Right cardiac atrium (tissue), 5 donors: ENCODE results near the gene PIK3CD. TPM values are rescaled to one million over a fixed set of nuclear protein-coding genes. Genes with fewer than 3 reads are reported as not detected.

ENCODE experiments used
- ATAC-seq, 2 donors: fragments of 200-7000 bp; cut with Tn5 transposase; one replicate each; pipeline versions ENCODE4 v1.8.0 to v1.9.1; 2020; ENCODE audit warnings: moderate library complexity in 2 of 2, mild to moderate bottlenecking in 1 of 2
- DNase-seq, 3 donors: peaks; one replicate each; pipeline ENCODE4 v3.0.0-alpha.2; 2020
- H3K27ac ChIP-seq: one replicate; pipeline ENCODE4 v1.5.1; 2013; ENCODE audit warnings: mild to moderate bottlenecking, low read length, control low read depth, moderate library complexity
- H3K27me3 ChIP-seq: one replicate; pipeline ENCODE4 v1.6.1; 2013; ENCODE audit not compliant: control insufficient read depth, insufficient read depth
- H3K4me1 ChIP-seq: one replicate; pipeline ENCODE4 v1.6.1; 2013; ENCODE audit warnings: low read length; ENCODE audit not compliant: control insufficient read depth, insufficient read depth
- H3K4me3 ChIP-seq: one replicate; pipeline ENCODE4 v1.5.1; 2013; ENCODE audit warnings: low read length, control low read depth
- H3K9me3 ChIP-seq: one replicate; pipeline ENCODE4 v1.6.1; 2013; ENCODE audit warnings: low read length; ENCODE audit not compliant: control insufficient read depth
- WGBS: extraction: QIAGEN DNeasy Blood & Tissue Kit; methylation state at CpG from one replicate; pipeline ENCODE4 v1.1.7; 2013; 5-methylcytosine and 5-hydroxymethylcytosine counted together
- intact Hi-C, 4 donors: fragments of 100-400 bp; cut with DNase I; formaldehyde crosslinking; loops; one replicate each; pipeline versions ENCODE4 v1.11.0 to v1.14.0; 2022 to 2023
- polyA plus RNA-seq: library from polyadenylated mRNA; stranded (reverse); fragments of 200-250 nt; gene quantifications from one replicate; pipeline ENCODE4 v1.2.3, GENCODE V29; 2013
- total RNA-seq, 4 donors: library from RNA; stranded (reverse); fragmentation: NEBNext Ultra II Directional; extraction: Animal tissue kit (Norgen Biotek cat#: 25700); gene quantifications; one replicate each; pipeline ENCODE4 v1.2.1, GENCODE V29; 2021
- donor health status: healthy with polysubstance abuse.
- donor health status: DM: no; HTN: yes; CAD: no.
- donor health status: DM: no; HTN: no; CAD: no.
- donor health status: DM: no; HTN: yes; CAD: no; lungs with severe emphysema.
- donor health status: DM: yes; HTN: yes; CAD: no.

PIK3CD gene
- total and polyA plus RNA-seq, 5 donors: 3.0 to 5.9 (median 4.5) TPM

DNA sequence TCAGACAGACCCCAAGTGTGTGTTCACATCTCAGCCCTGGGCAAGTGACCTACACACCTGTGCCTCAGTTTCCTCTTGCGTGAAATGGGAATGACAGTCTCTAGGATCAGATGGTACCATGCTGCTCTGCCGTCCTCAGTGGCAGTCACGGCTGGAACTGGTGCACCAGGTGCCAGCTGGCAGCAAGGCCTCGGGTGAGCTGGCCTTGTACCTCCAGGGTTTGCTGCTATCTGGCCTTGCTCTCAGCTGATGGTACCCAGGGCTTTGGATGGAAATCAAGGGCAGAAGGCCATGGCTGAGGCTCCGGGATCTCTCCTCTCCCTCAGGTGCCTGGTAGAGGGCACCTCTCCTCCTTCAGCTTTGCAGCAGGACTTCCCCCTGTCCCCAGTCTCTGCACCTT is 41.5 kb upstream of the PIK3CD start:
- ATAC-seq (no peak), DNase-seq (peak in 1 of 3 donors; percentile 11)
- intact Hi-C loops: no loop called here
- Histone ChIP-seq H3K9me3 (no peaks in the 10 kb centered on the region), H3K27ac (no peak overlapping the region), H3K4me3 (no peak overlapping the region), H3K27me3 (no peaks in the 10 kb centered on the region), H3K4me1 (no peaks in the 10 kb centered on the region)
- WGBS: 83% methylated on average over 5 of the region's 5 CpGs

DNA sequence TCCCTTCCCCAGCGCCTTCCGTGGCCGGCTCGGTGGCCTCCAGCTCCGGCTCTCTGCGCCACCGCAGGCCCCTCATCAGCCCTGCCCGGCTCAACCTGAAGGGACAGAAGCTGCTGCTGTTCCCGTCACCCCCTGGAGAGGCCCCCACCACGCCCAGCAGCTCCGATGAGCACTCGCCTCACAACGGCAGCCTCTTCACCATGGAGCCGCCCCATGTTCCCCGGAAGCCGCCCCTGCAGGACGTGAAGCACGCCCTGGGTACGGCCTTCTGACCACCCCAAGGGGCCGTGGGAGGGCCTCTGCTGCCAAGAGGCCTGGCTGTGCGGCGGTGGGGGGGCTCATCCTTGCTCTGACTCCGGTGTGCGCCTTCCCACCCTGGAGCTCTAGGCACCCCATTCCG is 41.0 kb upstream of the PIK3CD start:
- WGBS: 88% methylated on average over 25 of the region's 25 CpGs
- Histone ChIP-seq H3K27me3 (no peaks in the 10 kb centered on the region), H3K9me3 (no peaks in the 10 kb centered on the region), H3K4me3 (no peak overlapping the region), H3K4me1 (no peaks in the 10 kb centered on the region), H3K27ac (no peak overlapping the region)
- intact Hi-C loops: no loop called here
- DNase-seq (peak in 2 of 3 donors; percentile 44 to 55), ATAC-seq (no peak)

DNA sequence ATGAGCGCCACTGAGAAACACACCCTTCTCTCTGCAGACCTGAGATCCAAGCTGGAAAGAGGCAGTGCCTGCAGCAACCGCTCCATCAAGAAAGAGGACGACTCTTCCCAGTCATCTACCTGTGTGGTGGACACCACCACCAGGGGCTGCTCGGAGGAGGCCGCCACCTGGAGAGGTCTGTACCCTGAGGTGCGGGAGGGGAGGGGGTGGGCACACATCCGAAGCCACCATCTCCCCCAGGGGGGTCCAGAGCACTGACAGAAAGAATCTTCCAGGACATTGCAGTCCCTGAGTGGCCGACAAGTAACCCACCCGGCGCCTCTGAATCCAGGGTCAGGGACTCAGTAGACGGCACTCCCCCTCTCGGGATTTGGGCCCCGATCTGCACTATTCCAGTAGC is 39.8 kb upstream of the PIK3CD start:
- no peaks in the 10 kb centered on the region for H3K9me3 ChIP-seq
- H3K27me3 ChIP-seq: no peaks in the 10 kb centered on the region
- intact Hi-C loops: no loop called here
- DNase-seq: peak in 1 of 3 donors; percentile 28
- no peak for ATAC-seq
- no peak overlapping the region for H3K27ac ChIP-seq
- H3K4me3 ChIP-seq: no peak overlapping the region
- WGBS: 86% methylated on average over 13 of the region's 13 CpGs
- H3K4me1 ChIP-seq: no peaks in the 10 kb centered on the region

DNA sequence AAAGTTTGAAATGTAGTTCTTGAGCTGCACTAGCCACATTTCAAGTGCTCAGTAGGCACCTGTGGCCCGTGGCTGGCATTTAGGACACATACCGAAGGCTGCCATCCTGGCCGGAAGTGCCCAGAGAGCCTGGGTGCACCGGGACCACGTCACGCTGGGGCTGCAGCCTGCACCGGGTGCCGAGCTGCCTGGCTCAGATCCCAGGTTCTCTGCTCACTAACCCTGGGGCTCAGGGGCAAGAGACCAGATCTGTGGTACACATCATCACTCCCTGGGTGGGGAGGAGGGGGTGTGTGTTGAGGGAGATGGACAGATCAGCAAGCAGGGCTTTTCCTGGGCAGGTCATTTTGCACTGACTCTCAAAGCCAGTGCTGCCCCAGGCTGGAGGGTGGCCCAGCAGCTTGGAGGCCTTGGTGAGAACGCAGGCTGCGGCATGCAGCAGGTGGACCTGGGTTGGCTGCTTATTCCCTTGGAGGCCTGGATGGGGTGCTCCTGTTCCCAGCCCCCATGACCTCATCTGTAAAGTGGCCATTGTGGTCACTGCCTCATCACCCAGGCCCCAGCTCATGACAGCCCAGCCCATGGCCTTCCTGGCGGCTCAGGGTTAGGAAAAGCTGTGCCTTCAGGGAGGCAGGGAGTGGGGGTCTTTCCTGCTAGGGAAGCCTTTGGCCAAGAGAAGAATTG is 39.2 kb upstream of the PIK3CD start:
- peak in 1 of 3 donors; percentile 31 for DNase-seq
- Histone ChIP-seq H3K4me1 (no peaks in the 10 kb centered on the region), H3K9me3 (no peaks in the 10 kb centered on the region), H3K27me3 (no peaks in the 10 kb centered on the region), H3K27ac (no peak overlapping the region), H3K4me3 (no peak overlapping the region)
- ATAC-seq: no peak
- WGBS: 88% methylated on average over 11 of the region's 11 CpGs
- intact Hi-C loops: no loop called here

DNA sequence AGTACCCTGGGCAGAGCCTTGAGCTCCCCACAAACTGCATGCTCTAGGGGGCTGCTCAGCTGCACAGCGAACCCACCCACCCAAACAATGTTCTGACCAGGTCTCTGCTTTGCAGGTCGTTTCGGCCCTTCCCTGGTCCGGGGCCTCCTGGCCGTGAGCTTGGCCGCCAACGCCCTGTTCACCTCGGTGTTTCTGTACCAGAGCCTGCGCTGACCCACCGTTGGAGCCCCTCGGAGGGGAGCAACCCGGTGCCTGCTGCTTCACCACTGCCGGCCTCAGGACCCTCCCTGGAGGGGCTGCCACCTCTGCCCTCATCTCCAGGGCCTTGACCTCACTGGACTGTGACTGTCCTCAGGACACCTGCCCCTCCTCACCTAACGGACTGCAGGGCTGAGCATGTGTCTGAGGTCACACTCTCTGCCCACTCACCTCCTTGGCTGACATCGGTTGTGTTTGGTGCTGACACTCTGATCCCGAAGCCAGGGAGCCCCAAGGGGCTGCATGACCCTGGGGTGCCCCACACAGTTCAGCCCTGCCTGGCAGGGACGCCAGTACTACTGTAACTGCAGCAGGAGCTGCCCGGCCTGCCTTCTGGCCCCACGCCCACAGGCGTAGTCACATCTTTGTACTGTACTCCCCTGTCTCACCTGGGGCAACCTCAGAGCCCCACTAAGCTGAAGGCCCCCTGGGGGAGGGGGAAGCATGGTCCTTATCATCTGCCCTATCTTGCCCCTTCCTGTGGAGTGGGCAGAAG is 38.5 kb upstream of the PIK3CD start:
- no peaks in the 10 kb centered on the region for H3K4me1 ChIP-seq
- H3K27ac ChIP-seq: no peak overlapping the region
- no peaks in the 10 kb centered on the region for H3K27me3 ChIP-seq
- no peaks in the 10 kb centered on the region for H3K9me3 ChIP-seq
- H3K4me3 ChIP-seq: no peak overlapping the region
- ATAC-seq: no peak
- peak in 2 of 3 donors; percentile 33 to 59 for DNase-seq
- WGBS: 91% methylated on average over 20 of the region's 20 CpGs
- intact Hi-C loops: no loop called here

DNA sequence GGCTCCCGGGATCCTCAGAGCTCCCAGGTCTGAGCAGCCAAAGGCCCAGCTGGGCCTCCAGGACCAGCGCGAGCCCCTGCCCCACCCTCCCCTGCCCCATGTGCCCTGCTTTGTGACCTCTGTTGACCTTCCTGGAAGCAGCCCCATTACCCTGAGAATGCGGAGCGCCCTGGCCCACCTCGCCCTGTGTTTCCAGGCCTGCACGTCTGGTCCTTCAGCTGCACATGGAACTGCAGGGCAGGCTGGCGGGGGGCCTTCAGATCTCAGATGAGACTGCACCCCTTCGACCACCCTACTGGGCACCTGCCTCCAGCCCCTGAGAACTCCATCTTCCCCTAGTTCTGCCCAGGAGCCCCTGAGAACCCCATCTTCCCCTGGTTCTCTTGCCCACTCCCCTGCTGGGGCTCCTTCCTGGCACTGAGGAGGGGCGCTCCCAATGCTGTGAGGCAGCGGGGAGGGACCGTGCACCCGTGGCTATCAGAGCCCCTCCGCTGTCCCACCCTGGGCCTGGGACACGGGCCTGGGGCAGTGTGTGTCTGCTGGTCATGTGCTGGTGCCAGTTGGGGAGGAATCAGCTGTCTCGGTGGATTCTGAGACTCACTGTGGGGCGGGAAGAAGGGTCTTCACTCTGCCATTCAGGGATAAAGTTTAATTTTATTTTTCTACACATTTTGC is 37.8 kb upstream of the PIK3CD start:
- Histone ChIP-seq H3K4me3 (no peak overlapping the region), H3K4me1 (no peaks in the 10 kb centered on the region), H3K27ac (no peak overlapping the region), H3K27me3 (no peaks in the 10 kb centered on the region), H3K9me3 (no peaks in the 10 kb centered on the region)
- no peak for DNase-seq
- WGBS: 88% methylated on average over 17 of the region's 17 CpGs
- no peak for ATAC-seq
- intact Hi-C loops: no loop called here

DNA sequence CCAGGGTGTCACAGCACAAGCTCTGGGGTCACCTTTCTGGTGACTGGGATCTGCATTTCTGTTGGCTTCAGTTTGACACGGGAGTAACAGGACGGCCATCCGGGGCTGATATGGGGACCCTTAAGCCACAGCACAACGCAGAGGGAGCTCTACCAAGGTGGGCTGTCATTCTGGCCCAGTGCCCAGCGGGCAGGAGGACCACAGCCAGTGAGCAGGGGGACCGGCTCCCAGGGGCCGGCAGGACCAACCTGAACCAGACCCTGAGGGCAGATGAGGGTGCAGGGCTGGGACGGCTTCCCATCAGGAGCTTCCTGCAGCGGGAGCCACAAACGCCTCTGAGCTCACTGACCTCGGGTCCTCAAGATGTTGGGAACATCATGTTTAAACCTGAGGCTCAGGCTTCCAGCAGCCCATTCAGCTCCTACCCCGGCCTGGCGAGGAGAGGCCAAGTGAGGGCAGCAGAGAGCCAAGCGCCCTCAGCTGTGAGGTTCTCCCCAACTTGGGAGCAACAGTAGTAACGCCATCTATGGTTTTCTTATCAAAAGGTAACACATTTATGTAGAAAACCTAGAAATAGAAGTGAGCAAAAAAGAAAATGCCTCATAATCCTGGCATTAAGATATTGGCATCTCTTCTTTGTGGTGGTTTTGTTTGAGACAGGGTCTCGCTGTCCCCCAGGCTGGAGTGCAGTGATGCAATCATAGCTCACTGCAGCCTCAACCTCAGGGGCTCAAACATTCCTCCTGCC is 36.0 kb upstream of the PIK3CD start:
- Histone ChIP-seq H3K4me1 (no peaks in the 10 kb centered on the region), H3K9me3 (no peaks in the 10 kb centered on the region), H3K27ac (no peak overlapping the region), H3K4me3 (no peak overlapping the region), H3K27me3 (no peaks in the 10 kb centered on the region)
- 44% methylated on average over 16 of the region's 16 CpGs for WGBS
- intact Hi-C loops: no loop called here
- ATAC-seq: peak; percentile 27 to 40
- peak in 1 of 3 donors; percentile 68 for DNase-seq

DNA sequence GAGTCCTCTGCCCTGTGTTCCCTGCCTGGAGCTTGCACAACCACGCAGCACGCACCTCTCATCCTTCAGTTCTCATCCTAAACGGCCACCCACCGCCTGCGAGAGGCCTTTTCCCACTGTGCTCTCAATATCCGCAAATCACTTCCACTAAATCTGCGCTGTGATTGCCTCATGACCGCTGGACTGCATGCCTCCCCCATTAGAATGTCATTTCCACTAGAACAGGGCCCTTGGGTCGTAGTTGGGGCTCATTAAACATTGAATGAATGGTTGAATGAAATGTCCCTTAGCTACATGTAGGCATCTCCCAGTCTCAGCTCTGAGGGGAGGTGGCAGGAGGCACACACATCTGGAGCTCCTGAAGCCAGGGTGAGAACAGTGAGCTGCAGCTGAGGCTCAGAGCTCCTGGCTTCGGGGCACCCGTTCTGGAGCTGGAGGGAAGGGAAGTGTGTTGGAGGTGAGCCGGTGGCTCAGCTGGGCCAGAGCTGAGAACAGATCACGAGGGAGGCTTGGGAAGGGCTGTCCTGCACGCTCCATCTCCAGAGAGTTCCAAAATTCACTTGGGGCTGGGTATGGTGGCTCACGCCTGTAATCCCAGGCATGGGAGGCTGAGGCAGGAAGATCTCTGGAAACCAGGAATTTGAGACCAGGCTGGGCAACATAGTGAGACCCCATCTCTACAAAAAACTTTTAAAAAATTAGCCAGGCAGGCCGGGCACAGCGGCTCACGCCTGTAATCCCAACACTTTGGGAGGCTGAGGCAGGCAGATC is 32.4 kb upstream of the PIK3CD start:
- Histone ChIP-seq H3K4me1 (no peaks in the 10 kb centered on the region), H3K27me3 (no peaks in the 10 kb centered on the region), H3K4me3 (no peak overlapping the region), H3K27ac (no peak overlapping the region), H3K9me3 (no peaks in the 10 kb centered on the region)
- ATAC-seq: no peak
- intact Hi-C loops: no loop called here
- DNase-seq: no peak
- WGBS: 76% methylated on average over 18 of the region's 18 CpGs

DNA sequence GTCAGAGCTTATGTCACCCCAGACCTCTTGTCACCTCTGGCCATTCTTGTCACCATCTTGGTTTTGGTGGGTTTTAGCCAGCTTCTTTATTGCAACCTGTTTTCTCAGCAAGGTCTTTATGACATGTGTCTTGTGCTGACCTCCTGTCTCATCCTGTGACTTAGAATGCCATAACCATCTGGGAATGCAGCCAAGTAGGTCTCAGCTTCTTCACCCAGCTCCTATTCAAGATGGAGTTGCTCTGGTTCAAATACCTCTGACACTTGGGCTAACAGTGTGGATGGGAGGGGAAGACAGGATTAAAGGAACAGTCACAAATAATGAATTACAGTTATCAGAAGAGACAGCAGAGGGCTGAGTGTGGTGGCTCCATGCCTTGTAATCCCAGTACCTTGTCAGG is 30.5 kb upstream of the PIK3CD start:
- Histone ChIP-seq H3K27me3 (no peaks in the 10 kb centered on the region), H3K4me1 (no peaks in the 10 kb centered on the region), H3K4me3 (no peak overlapping the region), H3K9me3 (no peaks in the 10 kb centered on the region), H3K27ac (no peak overlapping the region)
- no peak for ATAC-seq
- intact Hi-C loops: loop anchor here in 1 of 4 donors (10.0 kb wide), 1 partner anchor 244 kb away; no protein-coding TSS in a partner anchor
- no peak for DNase-seq

DNA sequence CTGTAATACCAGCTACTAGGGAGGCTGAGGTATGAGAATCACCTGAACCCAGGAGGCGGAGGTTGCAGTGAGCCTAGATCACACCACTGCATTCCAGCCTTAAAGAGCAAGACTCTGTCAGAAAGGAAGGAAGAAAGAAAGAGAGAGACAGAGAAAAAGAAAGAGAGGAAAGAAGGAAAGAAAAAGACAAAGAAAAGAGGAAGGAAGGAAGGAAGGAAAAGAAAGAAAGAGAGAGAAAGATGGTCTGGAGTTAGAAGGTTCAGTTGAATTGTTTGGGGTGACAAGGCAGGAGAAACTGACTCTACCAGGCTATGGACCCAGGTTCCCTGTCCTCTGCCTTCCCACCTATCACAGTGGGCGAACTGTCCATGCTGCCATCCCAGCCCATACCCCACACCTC is 27.4 kb upstream of the PIK3CD start:
- Histone ChIP-seq H3K27ac (no peak overlapping the region), H3K4me3 (no peak overlapping the region), H3K4me1 (no peaks in the 10 kb centered on the region), H3K9me3 (no peaks in the 10 kb centered on the region), H3K27me3 (no peaks in the 10 kb centered on the region)
- 97% methylated on average over 2 of the region's 2 CpGs for WGBS
- ATAC-seq: no peak
- no peak for DNase-seq
- intact Hi-C loops: loop anchor here in 1 of 4 donors (10.0 kb wide), 1 partner anchor 241 kb away; no protein-coding TSS in a partner anchor
